CD14-positive monocyte (primary cell): ENCODE measurements around the gene LIN28B. TPM values are rescaled to one million over a fixed set of nuclear protein-coding genes. Genes with fewer than 3 reads are reported as not detected.

Experiments used
- DNase-seq, 3 donors: peaks; one replicate each; pipeline ENCODE4 v3.0.0-alpha.2; 2011 to 2022
- H2AFZ ChIP-seq: 2 replicates; pipeline ENCODE4 v1.6.0; 2012; ENCODE audit warnings: mild to moderate bottlenecking, low read depth, low read length, inconsistent platforms; ENCODE audit not compliant: insufficient read depth, poor library complexity, severe bottlenecking
- H3K27ac ChIP-seq, 2 donors: 1 replicate in 1 of 2; 2 replicates in 1 of 2; pipeline ENCODE4 v1.5.1; 2012 to 2013; ENCODE audit warnings: low read length in 2 of 2, control low read depth in 1 of 2, inconsistent platforms in 1 of 2, low read depth in 1 of 2, mild to moderate bottlenecking in 1 of 2
- H3K27me3 ChIP-seq, 2 donors: one replicate each; pipeline versions ENCODE4 v1.6.0 to v1.6.1; 2011 to 2013; ENCODE audit warnings: low read length in 2 of 2; ENCODE audit not compliant: control insufficient read depth in 2 of 2, insufficient read depth in 2 of 2
- H3K36me3 ChIP-seq, 2 donors: replicated peaks in 1 of 2; 1 replicate in 1 of 2; 2 replicates in 1 of 2; pipeline versions ENCODE4 v1.5.1 to v1.6.1; 2012 to 2013; ENCODE audit warnings: low read length in 2 of 2, control low read depth in 1 of 2, inconsistent platforms in 1 of 2, mild to moderate bottlenecking in 1 of 2; ENCODE audit not compliant: insufficient read depth in 2 of 2, control insufficient read depth in 1 of 2
- H3K4me1 ChIP-seq, 2 donors: 1 replicate in 1 of 2; 2 replicates in 1 of 2; pipeline versions ENCODE4 v1.5.1 to v1.6.1; 2012 to 2013; ENCODE audit warnings: low read length in 2 of 2, control low read depth in 1 of 2, inconsistent platforms in 1 of 2, mild to moderate bottlenecking in 1 of 2, moderate library complexity in 1 of 2; ENCODE audit not compliant: insufficient read depth in 2 of 2, control insufficient read depth in 1 of 2
- H3K4me2 ChIP-seq: replicated peaks from 2 replicates; pipeline ENCODE3; 2012; ENCODE audit warnings: low read length, moderate library complexity, mild to moderate bottlenecking; ENCODE audit not compliant: poor library complexity, severe bottlenecking; ENCODE audit errors: extremely low read depth
- H3K4me3 ChIP-seq, 3 experiments: fragments of 200-600 bp in 1 of 3; sonication (generic) in 1 of 3; replicated peaks in 1 of 3; 1 replicate in 2 of 3; 2 replicates in 1 of 3; pipeline ENCODE4 v1.5.1; 2011 to 2013; ENCODE audit warnings: low read length in 3 of 3, mild to moderate bottlenecking in 3 of 3, control low read depth in 2 of 3, low read depth in 2 of 3, inconsistent platforms in 1 of 3, moderate library complexity in 1 of 3
- H3K79me2 ChIP-seq: 2 replicates; pipeline ENCODE4 v1.6.0; 2012; ENCODE audit warnings: mild to moderate bottlenecking, control low read depth, inconsistent platforms, low read length, moderate library complexity; ENCODE audit not compliant: insufficient read depth
- H3K9ac ChIP-seq: 2 replicates; pipeline ENCODE4 v1.6.0; 2017; ENCODE audit warnings: low read length, mild to moderate bottlenecking; ENCODE audit not compliant: insufficient read depth, poor library complexity, severe bottlenecking
- H3K9me3 ChIP-seq, 2 donors: replicated peaks in 1 of 2; 1 replicate in 1 of 2; 2 replicates in 1 of 2; pipeline versions ENCODE4 v1.5.1 to v1.6.1; 2012 to 2013; ENCODE audit warnings: low read length in 2 of 2, control low read depth in 1 of 2; ENCODE audit not compliant: control insufficient read depth in 1 of 2, insufficient read depth in 1 of 2
- H4K20me1 ChIP-seq: 2 replicates; pipeline ENCODE4 v1.6.0; 2012; ENCODE audit warnings: mild to moderate bottlenecking, low read length, control low read depth, moderate library complexity; ENCODE audit not compliant: insufficient read depth
- H3K27ac Mint-ChIP-seq, 7 donors: one replicate each; pipeline ENCODE4 v1.8.0; 2020; ENCODE audit warnings: mild to moderate bottlenecking in 7 of 7, mixed read lengths in 7 of 7, moderate library complexity in 6 of 7, inconsistent platforms in 2 of 7
- H3K27me3 Mint-ChIP-seq, 3 donors: one replicate each; pipeline ENCODE4 v1.8.0; 2021 to 2022; ENCODE audit warnings: low read depth in 3 of 3, mild to moderate bottlenecking in 3 of 3, mixed read lengths in 3 of 3, moderate library complexity in 3 of 3, inconsistent platforms in 1 of 3
- H3K36me3 Mint-ChIP-seq, 2 donors: one replicate each; pipeline ENCODE4 v1.8.0; 2020; ENCODE audit warnings: mixed read lengths in 2 of 2, inconsistent platforms in 1 of 2, mild to moderate bottlenecking in 1 of 2
- H3K4me1 Mint-ChIP-seq: one replicate; pipeline ENCODE4 v1.8.0; 2020; ENCODE audit warnings: mild to moderate bottlenecking, mixed read lengths
- H3K4me3 Mint-ChIP-seq, 2 donors: one replicate each; pipeline ENCODE4 v1.8.0; 2020; ENCODE audit warnings: mild to moderate bottlenecking in 2 of 2, mixed read lengths in 2 of 2, moderate library complexity in 1 of 2
- H3K9me3 Mint-ChIP-seq, 7 donors: one replicate each; pipeline ENCODE4 v1.8.0; 2020 to 2022; ENCODE audit warnings: mixed read lengths in 7 of 7, mild to moderate bottlenecking in 6 of 7, moderate library complexity in 6 of 7, inconsistent platforms in 2 of 7
- WGBS: methylation state at CpG from one replicate; pipeline ENCODE4 v1.1.5; 2013; ENCODE audit warnings: missing lambda C conversion rate; ENCODE audit not compliant: insufficient coverage; 5-methylcytosine and 5-hydroxymethylcytosine counted together
- intact Hi-C, 2 donors: fragments of 100-400 bp; cut with micrococcal nuclease; formaldehyde crosslinking; loops; one replicate each; pipeline versions ENCODE4 v1.15.0 to v1.15.1; 2023
- polyA plus RNA-seq, 3 donors: library from polyadenylated mRNA; depleted of rRNA in 1 of 3; unstranded in 2 of 3; stranded (reverse) in 1 of 3; fragments of 300-500 nt in 2 of 3; fragments of >200 nt in 1 of 3; fragmentation: Illumina TruSeq in 2 of 3; gene quantifications; 1 replicate in 2 of 3; 2 replicates in 1 of 3; pipeline ENCODE4 v1.2.3, GENCODE V29; 2012 to 2021
- TF ChIP-seq, protein P1 (sequence below): fragments of 200-600 bp; IDR thresholded peaks from one replicate; pipeline ENCODE4 v1.8.0; 2022; ENCODE audit warnings: antibody characterized with exemption, mild to moderate bottlenecking

The LIN28B gene
- polyA plus RNA-seq, 3 donors, result not detected

DNA sequence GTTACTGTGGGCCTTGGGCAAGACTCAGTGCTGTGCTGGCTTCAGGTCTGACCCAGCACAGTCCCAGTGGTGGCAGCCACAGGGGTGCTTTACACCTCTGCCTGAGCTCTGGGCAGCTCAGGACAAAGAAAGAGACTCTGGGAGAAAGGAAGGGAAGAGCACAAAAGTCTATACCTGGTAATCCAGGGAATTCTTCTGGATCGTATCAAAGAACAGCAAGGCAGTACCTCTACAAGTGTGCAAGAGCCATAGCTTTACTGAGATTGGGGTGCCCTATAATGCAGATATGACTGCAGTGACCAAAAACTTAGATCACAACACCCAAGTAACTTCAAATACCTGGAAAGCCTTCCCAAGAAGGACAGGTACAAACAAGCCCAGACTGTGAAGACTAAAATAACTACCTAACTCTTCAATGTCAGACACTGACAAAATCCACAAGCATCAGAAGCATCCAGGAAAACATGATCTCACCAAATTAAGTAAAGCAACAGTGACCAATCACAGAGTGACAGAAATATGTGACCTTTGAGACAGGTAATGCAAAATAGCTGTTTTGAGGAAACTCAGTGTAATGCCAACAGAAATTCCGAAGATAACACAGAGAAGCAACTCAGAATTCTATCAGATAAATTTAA is 47.9 kb upstream of the LIN28B start:
- Histone ChIP-seq H3K27ac (no peak overlapping the region), H3K9ac (no peak overlapping the region), H3K4me3 (no peak overlapping the region), H3K4me2 (no peak overlapping the region), H2AFZ (no peak overlapping the region), H3K79me2 (no peaks in the 10 kb centered on the region), H4K20me1 (no peaks in the 10 kb centered on the region), H3K36me3 (no peaks in the 10 kb centered on the region), H3K4me1 (no peaks in the 10 kb centered on the region), H3K9me3 (peaks cover 0 to 13% of the 10 kb centered on the region in 2 donors), H3K27me3 (no peaks in the 10 kb centered on the region)
- WGBS, result 90% methylated on average over 1 of the region's 2 CpGs
- Mint-ChIP-seq H3K4me3 (no peak overlapping the region), H3K36me3 (no peaks in the 10 kb centered on the region), H3K27me3 (peaks cover 1 to 8% (median 5%) of the 10 kb centered on the region in 3 donors), H3K4me1 (no peaks in the 10 kb centered on the region), H3K27ac (no peak overlapping the region), H3K9me3 (peaks cover 0 to 20% (median 8%) of the 10 kb centered on the region in 7 donors)
- TF ChIP-seq, protein P1, sequence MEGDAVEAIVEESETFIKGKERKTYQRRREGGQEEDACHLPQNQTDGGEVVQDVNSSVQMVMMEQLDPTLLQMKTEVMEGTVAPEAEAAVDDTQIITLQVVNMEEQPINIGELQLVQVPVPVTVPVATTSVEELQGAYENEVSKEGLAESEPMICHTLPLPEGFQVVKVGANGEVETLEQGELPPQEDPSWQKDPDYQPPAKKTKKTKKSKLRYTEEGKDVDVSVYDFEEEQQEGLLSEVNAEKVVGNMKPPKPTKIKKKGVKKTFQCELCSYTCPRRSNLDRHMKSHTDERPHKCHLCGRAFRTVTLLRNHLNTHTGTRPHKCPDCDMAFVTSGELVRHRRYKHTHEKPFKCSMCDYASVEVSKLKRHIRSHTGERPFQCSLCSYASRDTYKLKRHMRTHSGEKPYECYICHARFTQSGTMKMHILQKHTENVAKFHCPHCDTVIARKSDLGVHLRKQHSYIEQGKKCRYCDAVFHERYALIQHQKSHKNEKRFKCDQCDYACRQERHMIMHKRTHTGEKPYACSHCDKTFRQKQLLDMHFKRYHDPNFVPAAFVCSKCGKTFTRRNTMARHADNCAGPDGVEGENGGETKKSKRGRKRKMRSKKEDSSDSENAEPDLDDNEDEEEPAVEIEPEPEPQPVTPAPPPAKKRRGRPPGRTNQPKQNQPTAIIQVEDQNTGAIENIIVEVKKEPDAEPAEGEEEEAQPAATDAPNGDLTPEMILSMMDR, result no peak
- no peak for DNase-seq
- intact Hi-C loops, result no loop called here

DNA sequence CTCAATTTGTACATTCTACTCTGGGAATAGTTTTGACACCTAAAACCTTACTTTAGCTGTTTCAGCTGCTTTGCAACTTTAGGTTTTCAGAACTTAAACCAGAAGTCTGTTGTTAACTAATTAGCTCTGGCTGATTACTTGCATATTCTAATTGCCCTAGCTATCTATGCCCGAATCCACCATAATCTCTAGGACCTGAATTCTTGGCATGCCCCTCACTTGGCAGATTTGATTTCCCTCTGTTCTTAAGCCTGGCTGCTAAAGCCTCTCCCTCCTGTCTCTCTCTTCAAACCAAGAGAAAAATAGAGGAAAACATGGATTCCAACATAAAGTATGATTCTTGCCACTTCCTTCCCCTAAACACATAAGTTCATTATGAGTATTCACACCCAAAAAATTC is 35.0 kb upstream of the LIN28B start:
- TF ChIP-seq, protein P1, result no peak
- no peaks in the 10 kb centered on the region for H4K20me1 ChIP-seq
- 100% methylated on average over 1 of the region's 1 CpG for WGBS
- no peaks in the 10 kb centered on the region for H3K4me1 ChIP-seq
- H3K27ac Mint-ChIP-seq, result no peak overlapping the region
- H3K36me3 Mint-ChIP-seq, result no peaks in the 10 kb centered on the region
- H3K4me2 ChIP-seq, result no peak overlapping the region
- no peak overlapping the region for H3K4me3 ChIP-seq
- no peaks in the 10 kb centered on the region for H3K79me2 ChIP-seq
- no peaks in the 10 kb centered on the region for H3K36me3 ChIP-seq
- H3K9ac ChIP-seq, result no peak overlapping the region
- no peak overlapping the region for H3K27ac ChIP-seq
- no peak for DNase-seq
- H3K27me3 ChIP-seq, result no peaks in the 10 kb centered on the region
- peaks cover 9 to 16% (median 9%) of the 10 kb centered on the region in 3 donors for H3K27me3 Mint-ChIP-seq
- H3K9me3 ChIP-seq, result no peaks in the 10 kb centered on the region
- no peaks in the 10 kb centered on the region for H3K9me3 Mint-ChIP-seq
- intact Hi-C loops, result no loop called here
- no peaks in the 10 kb centered on the region for H3K4me1 Mint-ChIP-seq
- H3K4me3 Mint-ChIP-seq, result no peak overlapping the region
- no peak overlapping the region for H2AFZ ChIP-seq
